ENCODE measurements around the gene RNF123. TPM values are rescaled to one million over a fixed set of nuclear protein-coding genes. Genes with fewer than 3 reads are reported as not detected.

Gene RNF123
- total RNA-seq, 1 donor from 2014 or later = 40.1 TPM

DNA sequence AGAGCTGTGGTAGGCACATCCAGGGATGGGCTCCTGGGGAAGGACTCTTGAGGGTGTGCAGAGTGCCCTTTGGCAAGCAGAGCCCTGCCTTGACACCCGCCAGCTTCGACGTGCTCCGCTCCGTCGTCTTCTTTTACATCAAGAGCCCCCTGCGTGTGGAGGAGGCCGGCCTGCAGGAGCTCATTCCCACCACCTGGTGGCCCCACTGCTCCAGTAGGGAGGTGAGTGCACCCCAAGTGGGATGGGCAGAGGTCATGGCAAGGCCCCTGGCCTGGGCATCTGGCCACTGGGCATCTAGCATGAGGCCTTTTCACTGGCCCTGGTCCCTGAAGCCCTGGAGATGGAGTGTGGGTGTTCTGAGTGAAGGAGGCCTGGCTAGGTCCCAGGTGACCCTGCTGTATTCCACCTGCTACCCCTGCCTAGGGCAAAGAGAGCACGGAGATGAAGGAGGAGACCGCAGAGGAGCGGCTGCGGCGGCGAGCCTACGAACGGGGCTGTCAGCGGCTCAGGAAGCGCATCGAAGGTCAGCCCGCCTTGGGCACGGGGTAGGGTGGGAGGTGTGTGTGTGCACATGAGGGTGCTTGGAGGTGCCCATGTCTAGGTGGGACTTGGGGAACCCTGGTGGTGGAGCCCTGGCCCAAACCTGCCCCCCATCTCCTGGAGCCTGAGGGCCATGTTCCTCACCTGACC, 12.2 kb downstream of the RNF123 start:
- H3K9me3 Mint-ChIP-seq (ENCODE audit: low read depth) = no peaks in the 10 kb centered on the region
- H3K4me1 Mint-ChIP-seq (ENCODE audit: low read depth) = peaks cover 7% of the 10 kb centered on the region
- no peak for DNase-seq (ENCODE audit: low spot score)
- H3K4me3 Mint-ChIP-seq (ENCODE audit: unreplicated experiment) = no peak overlapping the region
- TF ChIP-seq, protein P1, sequence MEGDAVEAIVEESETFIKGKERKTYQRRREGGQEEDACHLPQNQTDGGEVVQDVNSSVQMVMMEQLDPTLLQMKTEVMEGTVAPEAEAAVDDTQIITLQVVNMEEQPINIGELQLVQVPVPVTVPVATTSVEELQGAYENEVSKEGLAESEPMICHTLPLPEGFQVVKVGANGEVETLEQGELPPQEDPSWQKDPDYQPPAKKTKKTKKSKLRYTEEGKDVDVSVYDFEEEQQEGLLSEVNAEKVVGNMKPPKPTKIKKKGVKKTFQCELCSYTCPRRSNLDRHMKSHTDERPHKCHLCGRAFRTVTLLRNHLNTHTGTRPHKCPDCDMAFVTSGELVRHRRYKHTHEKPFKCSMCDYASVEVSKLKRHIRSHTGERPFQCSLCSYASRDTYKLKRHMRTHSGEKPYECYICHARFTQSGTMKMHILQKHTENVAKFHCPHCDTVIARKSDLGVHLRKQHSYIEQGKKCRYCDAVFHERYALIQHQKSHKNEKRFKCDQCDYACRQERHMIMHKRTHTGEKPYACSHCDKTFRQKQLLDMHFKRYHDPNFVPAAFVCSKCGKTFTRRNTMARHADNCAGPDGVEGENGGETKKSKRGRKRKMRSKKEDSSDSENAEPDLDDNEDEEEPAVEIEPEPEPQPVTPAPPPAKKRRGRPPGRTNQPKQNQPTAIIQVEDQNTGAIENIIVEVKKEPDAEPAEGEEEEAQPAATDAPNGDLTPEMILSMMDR (IDR thresholded peaks at IDR 0.05) = peak; percentile 73
- H3K27me3 Mint-ChIP-seq (ENCODE audit: low read depth) = no peaks in the 10 kb centered on the region
- H3K27ac Mint-ChIP-seq (ENCODE audit: unreplicated experiment) = no peak overlapping the region
- peaks cover 6% of the 10 kb centered on the region for H3K36me3 Mint-ChIP-seq (ENCODE audit: low read depth)

DNA sequence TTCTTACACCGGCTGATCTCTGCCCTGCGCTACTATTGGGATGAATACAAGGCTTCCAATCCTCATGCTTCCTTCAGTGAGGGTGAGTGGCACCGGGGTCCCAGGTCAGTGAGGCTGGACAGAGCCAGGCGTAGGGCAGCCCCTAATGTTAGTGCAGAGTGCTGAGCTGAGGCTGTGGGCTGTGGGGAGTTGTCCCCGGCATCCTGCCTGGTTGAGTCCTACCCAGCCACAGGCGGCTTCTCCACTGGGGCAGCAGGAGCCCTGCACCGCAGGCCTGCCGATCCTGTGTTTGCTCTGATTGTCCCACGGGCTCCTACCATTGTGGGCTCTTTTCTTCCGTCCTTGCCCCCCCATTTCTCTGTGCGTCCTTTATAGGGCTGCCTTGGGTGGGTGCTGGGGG, 13.3 kb downstream of the RNF123 start:
- H3K27ac Mint-ChIP-seq (ENCODE audit: unreplicated experiment) = no peak overlapping the region

GRCh38 chr3:49703443-49703927, 14.1 kb downstream of the RNF123 start:
- H3K27ac Mint-ChIP-seq (ENCODE audit: unreplicated experiment) = no peak overlapping the region
- DNase-seq (ENCODE audit: low spot score) = no peak
- no peaks in the 10 kb centered on the region for H3K27me3 Mint-ChIP-seq (ENCODE audit: low read depth)

More for the DNA sequence above, 13.3 kb downstream of the RNF123 start:
- Mint-ChIP-seq H3K4me3 (ENCODE audit: unreplicated experiment) (no peak overlapping the region), H3K9me3 (ENCODE audit: low read depth) (no peaks in the 10 kb centered on the region), H3K27me3 (ENCODE audit: low read depth) (no peaks in the 10 kb centered on the region), H3K36me3 (ENCODE audit: low read depth) (peaks cover 9% of the 10 kb centered on the region), H3K4me1 (ENCODE audit: low read depth) (peaks cover 7% of the 10 kb centered on the region)
- TF ChIP-seq, protein P1 (IDR thresholded peaks at IDR 0.05) = no peak
- no peak for DNase-seq (ENCODE audit: low spot score)

GRCh38 chr3:49703956-49704355, 14.6 kb downstream of the RNF123 start:
- TF ChIP-seq, protein P1 (IDR thresholded peaks at IDR 0.05) = no peak
- H3K4me3 Mint-ChIP-seq (ENCODE audit: unreplicated experiment) = no peak overlapping the region
- H3K27me3 Mint-ChIP-seq (ENCODE audit: low read depth) = no peaks in the 10 kb centered on the region
- peaks cover 11% of the 10 kb centered on the region for H3K36me3 Mint-ChIP-seq (ENCODE audit: low read depth)
- H3K4me1 Mint-ChIP-seq (ENCODE audit: low read depth) = peaks cover 5% of the 10 kb centered on the region
- H3K9me3 Mint-ChIP-seq (ENCODE audit: low read depth) = no peaks in the 10 kb centered on the region
- DNase-seq (ENCODE audit: low spot score) = no peak
- peak overlapping the region; percentile 75 for H3K27ac Mint-ChIP-seq (ENCODE audit: unreplicated experiment)

More at GRCh38 chr3:49703443-49703927, 14.1 kb downstream of the RNF123 start:
- H3K4me3 Mint-ChIP-seq (ENCODE audit: unreplicated experiment) = no peak overlapping the region
- TF ChIP-seq, protein P1 (IDR thresholded peaks at IDR 0.05) = peak; percentile 87
- no peaks in the 10 kb centered on the region for H3K9me3 Mint-ChIP-seq (ENCODE audit: low read depth)
- peaks cover 7% of the 10 kb centered on the region for H3K4me1 Mint-ChIP-seq (ENCODE audit: low read depth)
- H3K36me3 Mint-ChIP-seq (ENCODE audit: low read depth) = peaks cover 11% of the 10 kb centered on the region

- TF ChIP-seq, protein P1 (IDR thresholded peaks at IDR 0.05) = no peak
- Mint-ChIP-seq H3K9me3 (ENCODE audit: low read depth) (no peaks in the 10 kb centered on the region), H3K4me3 (ENCODE audit: unreplicated experiment) (no peak overlapping the region), H3K36me3 (ENCODE audit: low read depth) (peaks cover 11% of the 10 kb centered on the region), H3K27me3 (ENCODE audit: low read depth) (no peaks in the 10 kb centered on the region), H3K4me1 (ENCODE audit: low read depth) (peaks cover 2% of the 10 kb centered on the region), H3K27ac (ENCODE audit: unreplicated experiment) (no peak overlapping the region)
- DNase-seq (ENCODE audit: low spot score) = no peak
Observed at GRCh38 chr3:49704629-49705028, 15.3 kb downstream of the RNF123 start.

Data from chondrocyte (in vitro differentiated cells).